WERI-Rb-1 (cell line): ENCODE data around the gene WIPF3.

Source experiments
- DNase-seq: peaks from one replicate; pipeline ENCODE4 v3.0.0-alpha.2; 2020
- H3K27ac ChIP-seq: fragments of 250-450 bp; sonication (Bioruptor Pico); 2 replicates; pipeline ENCODE4 v1.5.1; 2020; ENCODE audit warnings: mild to moderate bottlenecking, moderate library complexity
- H3K27me3 ChIP-seq: fragments of 250-450 bp; sonication (Bioruptor Pico); 2 replicates; pipeline ENCODE4 v1.5.1; 2021; ENCODE audit warnings: mild to moderate bottlenecking, low read depth, moderate library complexity; ENCODE audit not compliant: insufficient read depth, severe bottlenecking
- H3K36me3 ChIP-seq: fragments of 250-450 bp; sonication (Bioruptor Pico); 2 replicates; pipeline ENCODE4 v1.5.1; 2020; ENCODE audit warnings: mild to moderate bottlenecking, moderate library complexity
- H3K4me3 ChIP-seq: 2 replicates; pipeline ENCODE4 v1.5.1; 2011; ENCODE audit warnings: low read depth, mild to moderate bottlenecking, control low read depth, low read length
- H3K9me3 ChIP-seq: fragments of 250-450 bp; sonication (Bioruptor Pico); 2 replicates; pipeline ENCODE4 v1.5.1; 2021; ENCODE audit warnings: mild to moderate bottlenecking, moderate library complexity; ENCODE audit not compliant: severe bottlenecking
- CTCF ChIP-seq: IDR thresholded peaks from 2 replicates; pipeline ENCODE4 v1.5.1; 2011; ENCODE audit warnings: low read depth, mild to moderate bottlenecking, control low read depth, inconsistent platforms, low read length

Gene WIPF3

DNA sequence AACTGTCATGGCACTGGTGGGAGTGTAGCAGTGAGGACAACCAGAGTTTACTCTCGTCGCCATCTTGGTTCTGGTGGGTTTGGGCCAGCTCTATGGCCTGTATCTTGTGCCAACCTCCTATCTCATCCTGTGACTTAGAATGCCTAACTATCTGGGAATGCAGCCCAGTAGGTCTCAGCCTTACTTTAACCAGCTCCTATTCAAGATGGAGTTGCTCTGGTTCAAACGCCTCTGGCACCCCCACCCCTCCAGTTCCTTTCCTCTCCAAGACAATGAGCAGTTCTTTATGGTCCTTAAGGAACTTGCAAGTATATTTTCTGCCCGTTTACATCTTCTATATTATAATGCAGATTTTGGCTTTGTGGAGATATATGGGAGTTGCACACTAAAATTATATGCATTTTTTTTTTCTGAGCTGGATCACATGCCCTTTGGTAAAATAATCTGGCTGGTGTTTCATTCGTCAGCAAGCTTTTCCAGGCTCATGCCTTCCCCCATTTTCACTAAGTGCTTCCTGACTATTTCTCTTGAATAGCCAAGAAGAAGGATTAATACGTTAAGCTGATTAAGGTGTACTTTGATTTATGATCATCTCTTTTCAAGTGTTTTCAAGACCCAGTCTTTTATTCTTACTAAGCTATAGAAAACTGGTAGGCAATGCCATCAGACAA lies 11.2 kb upstream of the WIPF3 start:
- Histone ChIP-seq H3K27ac (no peak overlapping the region), H3K4me3 (no peak overlapping the region), H3K9me3 (no peaks in the 10 kb centered on the region), H3K27me3 (no peaks in the 10 kb centered on the region), H3K36me3 (no peaks in the 10 kb centered on the region)
- DNase-seq = peak; percentile 48
- no peak for TF ChIP-seq CTCF

GRCh38 chr7:29795696-29796580 lies 10.4 kb upstream of the WIPF3 start:
- Histone ChIP-seq H3K27ac (no peak overlapping the region), H3K36me3 (no peaks in the 10 kb centered on the region), H3K9me3 (no peaks in the 10 kb centered on the region), H3K4me3 (no peak overlapping the region), H3K27me3 (no peaks in the 10 kb centered on the region)
- no peak for DNase-seq
- no peak for TF ChIP-seq CTCF

DNA sequence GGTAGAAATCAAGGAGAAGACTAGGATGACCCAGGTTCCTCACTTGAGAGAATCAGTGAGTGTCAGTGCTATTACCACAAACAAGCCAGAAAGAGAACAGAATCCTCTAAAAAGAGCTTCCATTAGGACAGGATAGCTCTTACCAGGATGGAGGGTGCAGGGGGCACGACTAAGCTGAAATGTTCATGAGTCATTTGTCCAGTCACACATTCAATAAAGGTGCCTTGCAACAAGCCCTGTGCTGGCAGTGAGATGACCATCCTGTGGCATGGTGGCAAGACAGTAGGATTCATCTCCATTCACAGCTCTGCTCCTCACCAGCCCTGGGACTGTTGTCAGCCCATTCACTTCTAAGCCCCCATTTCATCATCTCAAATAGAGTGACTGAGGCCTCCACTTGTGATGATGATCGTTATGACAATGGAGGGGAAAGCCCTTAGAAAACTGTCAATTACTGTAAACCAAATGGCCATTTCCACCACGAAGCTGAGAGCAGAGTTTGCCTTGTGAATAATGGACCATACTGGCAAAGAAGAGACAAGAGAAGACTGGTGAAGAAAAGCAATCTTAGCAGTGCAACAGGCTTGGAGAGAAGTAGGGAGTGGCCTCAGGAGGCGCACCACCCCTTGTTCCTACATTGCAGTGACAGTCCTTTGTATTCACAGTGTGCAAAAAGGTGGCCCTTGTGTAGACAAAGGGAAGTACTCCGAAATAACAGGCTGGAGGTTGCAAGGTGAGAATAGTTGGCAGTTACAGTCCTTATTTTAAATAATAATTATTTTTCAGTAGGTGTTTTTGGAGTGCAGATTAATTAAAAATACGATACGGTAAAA lies 9.0 kb upstream of the WIPF3 start:
- Histone ChIP-seq H3K27me3 (no peaks in the 10 kb centered on the region), H3K36me3 (no peaks in the 10 kb centered on the region), H3K4me3 (no peak overlapping the region), H3K9me3 (no peaks in the 10 kb centered on the region), H3K27ac (no peak overlapping the region)
- TF ChIP-seq CTCF = no peak
- no peak for DNase-seq

DNA sequence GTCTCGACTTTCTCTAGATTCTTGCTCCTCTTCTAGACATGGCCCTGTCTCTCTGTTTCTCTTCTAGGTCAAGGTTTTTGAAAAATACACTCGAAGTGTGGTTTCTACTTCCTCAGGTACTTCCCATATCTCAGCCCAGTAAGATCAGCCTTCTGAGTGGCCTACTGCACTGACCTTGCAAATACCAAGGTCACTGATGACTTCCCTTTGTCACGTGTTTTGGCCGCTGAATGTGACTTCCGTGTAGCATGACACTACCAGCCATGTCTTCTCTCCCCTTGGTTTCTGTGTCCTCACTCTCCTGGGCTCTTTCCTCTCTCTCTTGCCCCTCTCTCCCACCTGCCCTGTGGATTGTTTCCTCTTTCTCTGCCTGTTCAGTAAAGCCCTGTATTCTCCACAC lies 7.9 kb upstream of the WIPF3 start:
- no peaks in the 10 kb centered on the region for H3K27me3 ChIP-seq
- no peak for DNase-seq

GRCh38 chr7:29801929-29802328 lies 4.4 kb upstream of the WIPF3 start:
- no peak for DNase-seq
- Histone ChIP-seq H3K9me3 (no peaks in the 10 kb centered on the region), H3K4me3 (no peak overlapping the region), H3K27ac (no peak overlapping the region), H3K27me3 (peaks cover 14% of the 10 kb centered on the region), H3K36me3 (no peaks in the 10 kb centered on the region)
- TF ChIP-seq CTCF = no peak

More for the DNA sequence above, 7.9 kb upstream of the WIPF3 start:
- H3K36me3 ChIP-seq = no peaks in the 10 kb centered on the region
- no peaks in the 10 kb centered on the region for H3K9me3 ChIP-seq
- H3K27ac ChIP-seq = no peak overlapping the region
- no peak overlapping the region for H3K4me3 ChIP-seq
- TF ChIP-seq CTCF = no peak
